ENCODE results near the gene PTPN2. TPM values are rescaled to one million over a fixed set of nuclear protein-coding genes. Genes with fewer than 3 reads are reported as not detected.

PTPN2 gene
- total and polyA plus RNA-seq, 11 donors, result 7.5 to 33.1 (median 11.5) TPM

DNA sequence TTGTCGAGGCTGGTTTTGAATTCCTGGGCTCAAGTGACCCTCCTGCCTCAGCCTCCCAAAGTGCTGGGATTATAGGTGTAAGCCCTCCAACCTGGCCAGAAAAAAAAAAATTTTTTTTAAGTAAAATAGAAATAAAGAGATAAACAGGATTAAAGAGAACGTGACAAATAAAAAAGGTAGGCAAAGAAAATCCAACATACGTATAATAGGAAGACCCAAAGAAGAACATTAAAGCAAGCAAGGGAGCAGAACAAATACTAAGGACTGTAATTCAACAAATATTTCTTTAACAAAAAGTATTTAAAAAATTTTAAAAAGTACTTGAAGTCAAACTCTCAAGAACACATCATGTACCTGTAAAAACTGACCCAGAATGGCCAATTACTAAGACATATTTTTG is 56.4 kb downstream of the PTPN2 start:
- Histone ChIP-seq H3K27me3 (no peaks in the 10 kb centered on the region), H3K4me3 (no peak overlapping the region), H3K36me3 (peaks cover 0 to 78% (median 36%) of the 10 kb centered on the region in 9 donors), H3K9me3 (peaks cover 0 to 25% (median 9%) of the 10 kb centered on the region in 12 donors), H3K27ac (no peak overlapping the region), H3K4me1 (no peaks in the 10 kb centered on the region)
- WGBS, 4 donors, result 95 to 99% (median 98%) methylated on average over 3 of the region's 3 CpGs
- TF ChIP-seq POLR2A (IDR thresholded peaks at IDR 0.05), result no peak
- TF ChIP-seq, protein P1, sequence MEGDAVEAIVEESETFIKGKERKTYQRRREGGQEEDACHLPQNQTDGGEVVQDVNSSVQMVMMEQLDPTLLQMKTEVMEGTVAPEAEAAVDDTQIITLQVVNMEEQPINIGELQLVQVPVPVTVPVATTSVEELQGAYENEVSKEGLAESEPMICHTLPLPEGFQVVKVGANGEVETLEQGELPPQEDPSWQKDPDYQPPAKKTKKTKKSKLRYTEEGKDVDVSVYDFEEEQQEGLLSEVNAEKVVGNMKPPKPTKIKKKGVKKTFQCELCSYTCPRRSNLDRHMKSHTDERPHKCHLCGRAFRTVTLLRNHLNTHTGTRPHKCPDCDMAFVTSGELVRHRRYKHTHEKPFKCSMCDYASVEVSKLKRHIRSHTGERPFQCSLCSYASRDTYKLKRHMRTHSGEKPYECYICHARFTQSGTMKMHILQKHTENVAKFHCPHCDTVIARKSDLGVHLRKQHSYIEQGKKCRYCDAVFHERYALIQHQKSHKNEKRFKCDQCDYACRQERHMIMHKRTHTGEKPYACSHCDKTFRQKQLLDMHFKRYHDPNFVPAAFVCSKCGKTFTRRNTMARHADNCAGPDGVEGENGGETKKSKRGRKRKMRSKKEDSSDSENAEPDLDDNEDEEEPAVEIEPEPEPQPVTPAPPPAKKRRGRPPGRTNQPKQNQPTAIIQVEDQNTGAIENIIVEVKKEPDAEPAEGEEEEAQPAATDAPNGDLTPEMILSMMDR (IDR thresholded peaks at IDR 0.05), result no peak
- no peak for ATAC-seq
- DNase-seq, result no peak
- intact Hi-C loops (cut with DNase I), result no loop called here

DNA sequence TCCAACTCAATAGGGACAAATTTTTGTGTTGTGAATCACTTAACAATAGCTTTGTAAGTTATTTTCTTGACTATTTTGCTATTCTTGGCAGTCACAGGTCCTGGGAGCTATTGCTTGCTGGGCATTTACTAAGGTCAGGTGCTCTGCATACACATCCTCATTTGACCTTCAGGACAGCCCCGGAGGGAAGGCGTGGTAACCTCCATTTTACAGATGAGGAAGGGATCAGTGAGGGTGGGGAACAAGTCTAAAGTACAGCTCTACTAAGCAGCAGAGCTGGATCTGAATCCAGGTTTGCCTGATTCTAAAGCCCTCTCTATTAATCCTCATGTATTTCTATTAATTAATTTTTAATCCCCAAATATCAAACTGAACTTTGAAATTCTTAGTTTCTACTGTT is 58.8 kb downstream of the PTPN2 start:
- Histone ChIP-seq H3K27ac (no peak overlapping the region), H3K36me3 (peaks cover 0 to 69% (median 35%) of the 10 kb centered on the region in 9 donors), H3K9me3 (peaks cover 0 to 25% (median 9%) of the 10 kb centered on the region in 12 donors), H3K4me3 (no peak overlapping the region), H3K4me1 (peaks cover 0 to 5% (median 0%) of the 10 kb centered on the region in 12 donors), H3K27me3 (no peaks in the 10 kb centered on the region)
- 94 to 98% (median 95%) methylated on average over 2 of the region's 2 CpGs for WGBS, 4 donors
- no peak for ATAC-seq
- TF ChIP-seq, protein P1 (IDR thresholded peaks at IDR 0.05), result no peak
- TF ChIP-seq POLR2A (IDR thresholded peaks at IDR 0.05), result no peak
- DNase-seq, result no peak
- intact Hi-C loops (cut with DNase I), result no loop called here

DNA sequence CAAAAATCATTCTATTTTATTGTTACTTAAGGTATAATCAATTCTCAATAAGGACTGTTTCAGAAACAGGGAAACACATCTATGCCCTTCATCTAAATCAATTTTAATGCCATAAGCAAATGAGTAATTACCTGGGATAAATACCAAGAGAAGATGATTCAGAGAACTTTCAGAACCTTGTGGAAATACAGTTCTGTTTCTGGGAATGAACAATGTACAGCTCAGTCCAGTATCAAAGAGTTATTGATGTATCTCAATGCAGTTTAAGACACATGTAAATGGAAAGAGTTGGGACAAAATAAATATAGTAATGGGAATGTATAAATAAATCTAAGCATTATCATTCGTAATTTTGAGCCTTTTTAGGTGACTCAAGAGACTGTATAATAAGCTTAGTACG is 60.1 kb downstream of the PTPN2 start:
- DNase-seq, result no peak
- peaks cover 0 to 64% (median 35%) of the 10 kb centered on the region in 9 donors for H3K36me3 ChIP-seq
- TF ChIP-seq POLR2A (IDR thresholded peaks at IDR 0.05), result no peak
- TF ChIP-seq, protein P1 (IDR thresholded peaks at IDR 0.05), result no peak
- H3K27me3 ChIP-seq, result no peaks in the 10 kb centered on the region
- no peak overlapping the region for H3K27ac ChIP-seq
- H3K4me1 ChIP-seq, result peaks cover 0 to 5% (median 0%) of the 10 kb centered on the region in 12 donors
- no peak overlapping the region for H3K4me3 ChIP-seq
- H3K9me3 ChIP-seq, result peaks cover 0 to 24% (median 9%) of the 10 kb centered on the region in 12 donors
- WGBS, 4 donors, result 89 to 99% (median 96%) methylated on average over 2 of the region's 2 CpGs
- no peak for ATAC-seq
- intact Hi-C loops (cut with DNase I), result no loop called here

DNA sequence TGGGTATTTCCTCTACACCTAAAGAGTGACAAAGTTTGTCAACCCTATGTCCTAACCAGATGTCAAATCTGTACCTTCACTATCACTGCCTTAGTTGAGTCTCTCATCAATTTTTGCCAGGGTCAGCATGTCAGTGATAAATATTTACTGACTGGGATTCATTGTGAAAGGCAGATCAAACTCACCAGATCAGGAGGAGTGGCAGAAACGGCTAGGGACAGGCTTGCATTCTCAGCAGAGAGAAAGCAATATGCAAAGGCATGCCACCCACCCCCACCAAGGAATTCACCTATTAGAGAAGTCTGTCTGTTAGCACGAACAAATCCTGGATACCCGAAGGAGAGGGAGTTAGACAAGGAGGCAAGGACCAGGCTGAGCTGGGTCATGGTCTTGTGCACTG is 62.6 kb downstream of the PTPN2 start:
- Histone ChIP-seq H3K27ac (no peak overlapping the region), H3K27me3 (no peaks in the 10 kb centered on the region), H3K4me1 (peaks cover 0 to 5% (median 0%) of the 10 kb centered on the region in 12 donors), H3K36me3 (peaks cover 0 to 64% (median 46%) of the 10 kb centered on the region in 9 donors), H3K9me3 (no peaks in the 10 kb centered on the region), H3K4me3 (no peak overlapping the region)
- no peak for TF ChIP-seq POLR2A (IDR thresholded peaks at IDR 0.05)
- TF ChIP-seq, protein P1 (IDR thresholded peaks at IDR 0.05), result no peak
- 66 to 71% (median 70%) methylated on average over 3 of the region's 3 CpGs for whole genome bisulfite sequencing, 4 donors
- ATAC-seq, result no peak
- DNase-seq, result no peak
- intact Hi-C loops (cut with DNase I), result no loop called here

Data from heart left ventricle (tissue), 16 donors.